SK-N-SH treated with all-trans-retinoic acid at 6 μM for 48 hours (cell line): ENCODE results near the gene PTPRT.

ENCODE experiments used
- BACH2 ChIP-seq: fragments of 250-450 bp; sonication (Bioruptor Pico); IDR thresholded peaks from 2 replicates; pipeline ENCODE4 v1.9.0; 2021; ENCODE audit warnings: mild to moderate bottlenecking, borderline replicate concordance
- CSDC2 ChIP-seq: fragments of 250-450 bp; sonication (Bioruptor Pico); IDR thresholded peaks from 2 replicates; pipeline ENCODE4 v1.5.0; 2020; ENCODE audit warnings: mild to moderate bottlenecking, moderate library complexity
- ESRRG ChIP-seq: fragments of 250-450 bp; sonication (Bioruptor Pico); IDR thresholded peaks from 2 replicates; pipeline ENCODE4 v1.6.1; 2021; ENCODE audit warnings: mild to moderate bottlenecking
- GLIS3 ChIP-seq: fragments of 250-450 bp; sonication (Bioruptor Pico); IDR thresholded peaks from 2 replicates; pipeline ENCODE4 v1.5.0; 2020; ENCODE audit warnings: mild to moderate bottlenecking, moderate library complexity
- OSR1 ChIP-seq: fragments of 250-450 bp; sonication (Bioruptor Pico); IDR thresholded peaks from 2 replicates; pipeline ENCODE4 v1.8.0; 2022; ENCODE audit warnings: moderate library complexity, mild to moderate bottlenecking, inconsistent platforms
- PATZ1 ChIP-seq: fragments of 250-450 bp; sonication (Bioruptor Pico); IDR thresholded peaks from 2 replicates; pipeline ENCODE4 v1.8.0; 2020; ENCODE audit warnings: mild to moderate bottlenecking, moderate library complexity, borderline replicate concordance
- RARB ChIP-seq: fragments of 250-450 bp; sonication (Bioruptor Pico); IDR thresholded peaks from 2 replicates; pipeline ENCODE4 v1.8.0; 2021; ENCODE audit warnings: mild to moderate bottlenecking, moderate library complexity
- TCF4 ChIP-seq: fragments of 250-450 bp; sonication (Bioruptor Pico); IDR thresholded peaks from 2 replicates; pipeline ENCODE4 v1.8.0; 2021; ENCODE audit warnings: mild to moderate bottlenecking, moderate library complexity, borderline replicate concordance
- ZNF565 ChIP-seq: fragments of 450-650 bp; formaldehyde crosslinking; conservative IDR thresholded peaks from 2 replicates; pipeline ENCODE4 v1.5.0; 2020; ENCODE audit warnings: low read depth, mild to moderate bottlenecking, moderate library complexity
- ZNF70 ChIP-seq: fragments of 450-650 bp; formaldehyde crosslinking; IDR thresholded peaks from 2 replicates; pipeline ENCODE4 v1.5.0; 2020; ENCODE audit warnings: mild to moderate bottlenecking, moderate library complexity
- TF ChIP-seq, protein P1 (sequence below): fragments of 250-450 bp; sonication (Bioruptor Pico); IDR thresholded peaks from 2 replicates; pipeline ENCODE4 v1.5.1; 2020; ENCODE audit warnings: low read depth, mild to moderate bottlenecking, moderate library complexity
- TF ChIP-seq, protein P2 (sequence below): fragments of 250-450 bp; sonication (Bioruptor Pico); IDR thresholded peaks from 2 replicates; pipeline ENCODE4 v1.8.0; 2021; ENCODE audit warnings: low read depth, mild to moderate bottlenecking, moderate library complexity, borderline replicate concordance

GRCh38 chr20:42085366-42085765 is 1104.3 kb downstream of the PTPRT start:
- TF ChIP-seq RARB (CRISPR knock-in tag) (no peak), PATZ1 (CRISPR knock-in tag) (no peak), TCF4 (CRISPR knock-in tag) (no peak), BACH2 (CRISPR knock-in tag) (no peak), ESRRG (no peak), ZNF70 (no peak), ZNF565 (CRISPR knock-in tag) (no peak), OSR1 (no peak), CSDC2 (no peak), GLIS3 (no peak)
- TF ChIP-seq, protein P1, sequence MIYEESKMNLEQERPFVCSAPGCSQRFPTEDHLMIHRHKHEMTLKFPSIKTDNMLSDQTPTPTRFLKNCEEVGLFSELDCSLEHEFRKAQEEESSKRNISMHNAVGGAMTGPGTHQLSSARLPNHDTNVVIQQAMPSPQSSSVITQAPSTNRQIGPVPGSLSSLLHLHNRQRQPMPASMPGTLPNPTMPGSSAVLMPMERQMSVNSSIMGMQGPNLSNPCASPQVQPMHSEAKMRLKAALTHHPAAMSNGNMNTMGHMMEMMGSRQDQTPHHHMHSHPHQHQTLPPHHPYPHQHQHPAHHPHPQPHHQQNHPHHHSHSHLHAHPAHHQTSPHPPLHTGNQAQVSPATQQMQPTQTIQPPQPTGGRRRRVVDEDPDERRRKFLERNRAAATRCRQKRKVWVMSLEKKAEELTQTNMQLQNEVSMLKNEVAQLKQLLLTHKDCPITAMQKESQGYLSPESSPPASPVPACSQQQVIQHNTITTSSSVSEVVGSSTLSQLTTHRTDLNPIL (CRISPR knock-in tag): no peak
- TF ChIP-seq, protein P2, sequence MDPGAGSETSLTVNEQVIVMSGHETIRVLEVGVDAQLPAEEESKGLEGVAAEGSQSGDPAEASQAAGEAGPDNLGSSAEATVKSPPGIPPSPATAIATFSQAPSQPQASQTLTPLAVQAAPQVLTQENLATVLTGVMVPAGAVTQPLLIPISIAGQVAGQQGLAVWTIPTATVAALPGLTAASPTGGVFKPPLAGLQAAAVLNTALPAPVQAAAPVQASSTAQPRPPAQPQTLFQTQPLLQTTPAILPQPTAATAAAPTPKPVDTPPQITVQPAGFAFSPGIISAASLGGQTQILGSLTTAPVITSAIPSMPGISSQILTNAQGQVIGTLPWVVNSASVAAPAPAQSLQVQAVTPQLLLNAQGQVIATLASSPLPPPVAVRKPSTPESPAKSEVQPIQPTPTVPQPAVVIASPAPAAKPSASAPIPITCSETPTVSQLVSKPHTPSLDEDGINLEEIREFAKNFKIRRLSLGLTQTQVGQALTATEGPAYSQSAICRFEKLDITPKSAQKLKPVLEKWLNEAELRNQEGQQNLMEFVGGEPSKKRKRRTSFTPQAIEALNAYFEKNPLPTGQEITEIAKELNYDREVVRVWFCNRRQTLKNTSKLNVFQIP (CRISPR knock-in tag): no peak
